Suprapubic skin (tissue), 3 donors: ENCODE results near the gene KCNN1.

Experiments used
- POLR2A ChIP-seq, 2 donors: fragments of 450-650 bp; IDR thresholded peaks; one replicate each; pipeline ENCODE4 v1.6.1; 2017; ENCODE audit warnings: antibody characterized with exemption in 2 of 2, mild to moderate bottlenecking in 2 of 2, moderate library complexity in 2 of 2
- TF ChIP-seq, protein P1 (sequence below), 2 donors: fragments of 200-600 bp in 1 of 2; fragments of 450-650 bp in 1 of 2; sonication (generic) in 1 of 2; IDR thresholded peaks; one replicate each; pipeline ENCODE4 v1.5.1; 2016 to 2019; ENCODE audit warnings: antibody characterized with exemption in 2 of 2, mild to moderate bottlenecking in 1 of 2, moderate library complexity in 1 of 2

DNA sequence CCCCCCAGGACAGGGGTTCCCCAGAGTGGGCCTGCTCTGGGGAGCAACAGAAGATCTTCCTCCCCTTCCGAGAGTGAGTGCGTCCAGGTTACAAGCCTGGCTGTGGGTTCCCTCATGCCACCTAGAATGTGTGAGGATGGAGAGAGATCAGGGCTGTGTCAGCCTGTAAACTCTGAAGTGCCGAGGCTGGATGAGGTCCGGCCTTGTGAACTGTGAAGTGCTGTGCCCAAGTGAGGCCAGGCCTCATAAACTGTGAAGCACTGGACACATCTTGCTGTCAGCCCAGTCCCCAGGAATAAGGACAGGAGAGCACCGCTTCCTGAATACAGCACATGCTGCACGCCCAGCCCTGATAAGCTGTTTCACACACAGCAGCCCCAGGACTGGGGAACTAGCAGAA is 7.6 kb downstream of the KCNN1 start:
- TF ChIP-seq, protein P1, sequence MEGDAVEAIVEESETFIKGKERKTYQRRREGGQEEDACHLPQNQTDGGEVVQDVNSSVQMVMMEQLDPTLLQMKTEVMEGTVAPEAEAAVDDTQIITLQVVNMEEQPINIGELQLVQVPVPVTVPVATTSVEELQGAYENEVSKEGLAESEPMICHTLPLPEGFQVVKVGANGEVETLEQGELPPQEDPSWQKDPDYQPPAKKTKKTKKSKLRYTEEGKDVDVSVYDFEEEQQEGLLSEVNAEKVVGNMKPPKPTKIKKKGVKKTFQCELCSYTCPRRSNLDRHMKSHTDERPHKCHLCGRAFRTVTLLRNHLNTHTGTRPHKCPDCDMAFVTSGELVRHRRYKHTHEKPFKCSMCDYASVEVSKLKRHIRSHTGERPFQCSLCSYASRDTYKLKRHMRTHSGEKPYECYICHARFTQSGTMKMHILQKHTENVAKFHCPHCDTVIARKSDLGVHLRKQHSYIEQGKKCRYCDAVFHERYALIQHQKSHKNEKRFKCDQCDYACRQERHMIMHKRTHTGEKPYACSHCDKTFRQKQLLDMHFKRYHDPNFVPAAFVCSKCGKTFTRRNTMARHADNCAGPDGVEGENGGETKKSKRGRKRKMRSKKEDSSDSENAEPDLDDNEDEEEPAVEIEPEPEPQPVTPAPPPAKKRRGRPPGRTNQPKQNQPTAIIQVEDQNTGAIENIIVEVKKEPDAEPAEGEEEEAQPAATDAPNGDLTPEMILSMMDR (IDR thresholded peaks at IDR 0.05) = no peak
- no peak for TF ChIP-seq POLR2A (IDR thresholded peaks at IDR 0.05)
